ENCODE data around the gene KCNV2.
"Not testable (repeated sequence)": the region's sequence is repeated elsewhere in the genome, so short reads cannot be mapped to it uniquely, and the experiment has no call there.

The KCNV2 gene

GRCh38 chr9:2691626-2692025, 25.7 kb upstream of the KCNV2 start:
- Mint-ChIP-seq H3K27ac (peak overlapping the region in 2 of 3 experiments; percentile 39 to 65), H3K27me3 (ENCODE audit: low read depth) (no peaks in the 10 kb centered on the region), H3K36me3 (ENCODE audit: low read depth) (peaks cover 3% of the 10 kb centered on the region), H3K9me3 (no peaks in the 10 kb centered on the region), H3K4me3 (no peak overlapping the region), H3K4me1 (peaks cover 18% of the 10 kb centered on the region)
- no peak for TF ChIP-seq CTCF (IDR thresholded peaks at IDR 0.05; ENCODE audit: unreplicated experiment in 3 of 3)

GRCh38 chr9:2693056-2693455, 24.3 kb upstream of the KCNV2 start:
- no peaks in the 10 kb centered on the region for H3K27me3 Mint-ChIP-seq (ENCODE audit: low read depth)
- H3K27ac Mint-ChIP-seq: no peak overlapping the region
- H3K9me3 Mint-ChIP-seq: no peaks in the 10 kb centered on the region
- TF ChIP-seq CTCF (IDR thresholded peaks at IDR 0.05; ENCODE audit: unreplicated experiment in 3 of 3): no peak
- peaks cover 3% of the 10 kb centered on the region for H3K36me3 Mint-ChIP-seq (ENCODE audit: low read depth)
- no peak overlapping the region for H3K4me3 Mint-ChIP-seq
- peaks cover 18% of the 10 kb centered on the region for H3K4me1 Mint-ChIP-seq

- no peaks in the 10 kb centered on the region for H3K9me3 Mint-ChIP-seq
- no peak overlapping the region for H3K4me3 Mint-ChIP-seq
- H3K27ac Mint-ChIP-seq: no peak overlapping the region
- H3K36me3 Mint-ChIP-seq (ENCODE audit: low read depth): peaks cover 3% of the 10 kb centered on the region
- TF ChIP-seq CTCF (IDR thresholded peaks at IDR 0.05; ENCODE audit: unreplicated experiment in 3 of 3): no peak
- peaks cover 4% of the 10 kb centered on the region for H3K27me3 Mint-ChIP-seq (ENCODE audit: low read depth)
- peaks cover 7% of the 10 kb centered on the region for H3K4me1 Mint-ChIP-seq
Observed at GRCh38 chr9:2697492-2697891, 19.8 kb upstream of the KCNV2 start.

GRCh38 chr9:2700398-2700797, 16.9 kb upstream of the KCNV2 start:
- Mint-ChIP-seq H3K36me3 (ENCODE audit: low read depth) (no peaks in the 10 kb centered on the region), H3K4me3 (no peak overlapping the region), H3K27ac (no peak overlapping the region), H3K4me1 (no peaks in the 10 kb centered on the region), H3K9me3 (no peaks in the 10 kb centered on the region), H3K27me3 (ENCODE audit: low read depth) (peaks cover 4% of the 10 kb centered on the region)
- TF ChIP-seq CTCF (IDR thresholded peaks at IDR 0.05; ENCODE audit: unreplicated experiment in 3 of 3): no peak

- H3K4me1 Mint-ChIP-seq: no peaks in the 10 kb centered on the region
- H3K4me3 Mint-ChIP-seq: no peak overlapping the region
- no peaks in the 10 kb centered on the region for H3K36me3 Mint-ChIP-seq (ENCODE audit: low read depth)
- no peak for TF ChIP-seq CTCF (IDR thresholded peaks at IDR 0.05; ENCODE audit: unreplicated experiment in 3 of 3)
- no peaks in the 10 kb centered on the region for H3K9me3 Mint-ChIP-seq
- H3K27ac Mint-ChIP-seq: peak overlapping the region in 1 of 3 experiments; percentile 27
- H3K27me3 Mint-ChIP-seq (ENCODE audit: low read depth): peaks cover 4% of the 10 kb centered on the region
Observed at GRCh38 chr9:2700909-2701550, 16.3 kb upstream of the KCNV2 start.

- Mint-ChIP-seq H3K36me3 (ENCODE audit: low read depth) (no peaks in the 10 kb centered on the region), H3K9me3 (no peaks in the 10 kb centered on the region), H3K4me3 (no peak overlapping the region), H3K27me3 (ENCODE audit: low read depth) (peaks cover 4% of the 10 kb centered on the region), H3K27ac (no peak overlapping the region), H3K4me1 (no peaks in the 10 kb centered on the region)
- no peak for TF ChIP-seq CTCF (IDR thresholded peaks at IDR 0.05; ENCODE audit: unreplicated experiment in 3 of 3)
Observed at GRCh38 chr9:2704504-2704903, 12.8 kb upstream of the KCNV2 start.

GRCh38 chr9:2707256-2707655, 10.1 kb upstream of the KCNV2 start:
- H3K36me3 Mint-ChIP-seq (ENCODE audit: low read depth); H3K4me1 Mint-ChIP-seq; H3K27me3 Mint-ChIP-seq (ENCODE audit: low read depth); H3K4me3 Mint-ChIP-seq; H3K27ac Mint-ChIP-seq; H3K9me3 Mint-ChIP-seq: not testable (repeated sequence)
